ENCODE measurements around the gene DPYSL3.

The DPYSL3 gene

GRCh38 chr5:147407094-147407681, 102.7 kb downstream of the DPYSL3 start:
- H3K27me3 ChIP-seq (ENCODE audit: low read length): no peaks in the 10 kb centered on the region
- no peak overlapping the region for H3K9ac ChIP-seq (ENCODE audit: low read length)
- no peak overlapping the region for H2AFZ ChIP-seq (ENCODE audit: low read depth, low read length, severe bottlenecking)
- H3K36me3 ChIP-seq (ENCODE audit: low read length): no peaks in the 10 kb centered on the region
- no peaks in the 10 kb centered on the region for H3K9me2 ChIP-seq (replicated peaks; ENCODE audit: insufficient read depth, low read length)
- H4K20me1 ChIP-seq (ENCODE audit: low read depth, low read length): no peaks in the 10 kb centered on the region
- H3K4me3 ChIP-seq (ENCODE audit: insufficient read depth, low read length, poor library complexity, severe bottlenecking): no peak overlapping the region
- TF ChIP-seq CTCF (IDR thresholded peaks at IDR 0.05; ENCODE audit: insufficient read depth, low read length, poor library complexity, severe bottlenecking) (no peak), EZH2phosphoT487 (conservative IDR thresholded peaks at IDR 0.05; ENCODE audit: low read length) (no peak)
- no peak overlapping the region for H3K27ac ChIP-seq (ENCODE audit: low read depth, low read length)
- H3K4me2 ChIP-seq (ENCODE audit: low read depth, low read length, poor library complexity, severe bottlenecking): no peak overlapping the region
- no peaks in the 10 kb centered on the region for H3F3A ChIP-seq (ENCODE audit: insufficient read depth)
- no peaks in the 10 kb centered on the region for H3K79me2 ChIP-seq (ENCODE audit: insufficient read depth, low read length)
- H3K9me3 ChIP-seq (ENCODE audit: insufficient read depth, low read length): no peaks in the 10 kb centered on the region

- Histone ChIP-seq H3K27me3 (ENCODE audit: low read length) (no peaks in the 10 kb centered on the region), H4K20me1 (ENCODE audit: low read depth, low read length) (no peaks in the 10 kb centered on the region), H3K36me3 (ENCODE audit: low read length) (no peaks in the 10 kb centered on the region), H3K4me3 (ENCODE audit: insufficient read depth, low read length, poor library complexity, severe bottlenecking) (no peak overlapping the region), H3K9ac (ENCODE audit: low read length) (no peak overlapping the region), H3K79me2 (ENCODE audit: insufficient read depth, low read length) (no peaks in the 10 kb centered on the region), H2AFZ (ENCODE audit: low read depth, low read length, severe bottlenecking) (no peak overlapping the region), H3F3A (ENCODE audit: insufficient read depth) (no peaks in the 10 kb centered on the region), H3K27ac (ENCODE audit: low read depth, low read length) (no peak overlapping the region), H3K9me3 (ENCODE audit: insufficient read depth, low read length) (no peaks in the 10 kb centered on the region), H3K4me2 (ENCODE audit: low read depth, low read length, poor library complexity, severe bottlenecking) (no peak overlapping the region), H3K9me2 (replicated peaks; ENCODE audit: insufficient read depth, low read length) (no peaks in the 10 kb centered on the region)
- TF ChIP-seq CTCF (IDR thresholded peaks at IDR 0.05; ENCODE audit: insufficient read depth, low read length, poor library complexity, severe bottlenecking): no peak
- no peak for TF ChIP-seq EZH2phosphoT487 (conservative IDR thresholded peaks at IDR 0.05; ENCODE audit: low read length)
These were observed 103.2 kb downstream of the DPYSL3 start for GRCh38 chr5:147406636-147407035.

DNA sequence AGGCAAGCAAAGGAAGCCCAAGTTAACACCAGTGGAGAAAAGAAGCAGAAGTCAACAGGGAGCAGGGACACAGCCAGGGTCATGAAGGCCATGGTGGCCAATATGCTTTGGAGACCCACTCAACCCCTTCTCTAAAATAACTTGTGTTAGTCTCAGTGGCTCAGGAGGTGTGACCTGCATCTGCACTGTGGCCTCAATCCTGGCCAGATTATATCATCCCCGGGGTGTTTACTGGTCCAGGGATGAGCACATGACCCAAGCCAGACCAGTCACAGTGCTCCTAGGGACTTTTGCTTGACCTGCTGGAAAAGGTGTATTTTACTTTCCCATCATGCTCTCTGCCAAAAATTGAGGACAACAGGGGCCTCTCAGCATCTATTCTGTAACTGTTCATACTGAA, 105.2 kb downstream of the DPYSL3 start:
- Histone ChIP-seq H3K4me3 (ENCODE audit: insufficient read depth, low read length, poor library complexity, severe bottlenecking) (no peak overlapping the region), H4K20me1 (ENCODE audit: low read depth, low read length) (no peaks in the 10 kb centered on the region), H3K36me3 (ENCODE audit: low read length) (no peaks in the 10 kb centered on the region), H3K9me3 (ENCODE audit: insufficient read depth, low read length) (no peaks in the 10 kb centered on the region), H3K9ac (ENCODE audit: low read length) (no peak overlapping the region), H3K27me3 (ENCODE audit: low read length) (no peaks in the 10 kb centered on the region), H3K4me2 (ENCODE audit: low read depth, low read length, poor library complexity, severe bottlenecking) (no peak overlapping the region), H3K79me2 (ENCODE audit: insufficient read depth, low read length) (no peaks in the 10 kb centered on the region), H3K27ac (ENCODE audit: low read depth, low read length) (no peak overlapping the region), H3K9me2 (replicated peaks; ENCODE audit: insufficient read depth, low read length) (no peaks in the 10 kb centered on the region), H2AFZ (ENCODE audit: low read depth, low read length, severe bottlenecking) (no peak overlapping the region), H3F3A (ENCODE audit: insufficient read depth) (no peaks in the 10 kb centered on the region)
- no peak for TF ChIP-seq CTCF (IDR thresholded peaks at IDR 0.05; ENCODE audit: insufficient read depth, low read length, poor library complexity, severe bottlenecking)
- no peak for TF ChIP-seq EZH2phosphoT487 (conservative IDR thresholded peaks at IDR 0.05; ENCODE audit: low read length)

Data from SU-DHL-6 (cell line).